OCI-LY3 (cell line): Measurements from ENCODE around the gene AGAP1.

ENCODE experiments used
- EZH2phosphoT487 ChIP-seq: fragments of 200-600 bp; shearing (Covaris generic); IDR thresholded peaks from 2 replicates; pipeline ENCODE4 v1.6.1; 2018; ENCODE audit warnings: antibody characterized with exemption, mixed run types, low read depth
- TF ChIP-seq, protein P1 (sequence below): fragments of 200-600, 300-600 bp; sonication (generic); IDR thresholded peaks from 2 replicates; pipeline ENCODE4 v1.5.1; 2014; ENCODE audit warnings: antibody characterized with exemption, low read length, low read depth

GRCh38 chr2:235688511-235689426 is 194.9 kb downstream of the AGAP1 start:
- TF ChIP-seq, protein P1, sequence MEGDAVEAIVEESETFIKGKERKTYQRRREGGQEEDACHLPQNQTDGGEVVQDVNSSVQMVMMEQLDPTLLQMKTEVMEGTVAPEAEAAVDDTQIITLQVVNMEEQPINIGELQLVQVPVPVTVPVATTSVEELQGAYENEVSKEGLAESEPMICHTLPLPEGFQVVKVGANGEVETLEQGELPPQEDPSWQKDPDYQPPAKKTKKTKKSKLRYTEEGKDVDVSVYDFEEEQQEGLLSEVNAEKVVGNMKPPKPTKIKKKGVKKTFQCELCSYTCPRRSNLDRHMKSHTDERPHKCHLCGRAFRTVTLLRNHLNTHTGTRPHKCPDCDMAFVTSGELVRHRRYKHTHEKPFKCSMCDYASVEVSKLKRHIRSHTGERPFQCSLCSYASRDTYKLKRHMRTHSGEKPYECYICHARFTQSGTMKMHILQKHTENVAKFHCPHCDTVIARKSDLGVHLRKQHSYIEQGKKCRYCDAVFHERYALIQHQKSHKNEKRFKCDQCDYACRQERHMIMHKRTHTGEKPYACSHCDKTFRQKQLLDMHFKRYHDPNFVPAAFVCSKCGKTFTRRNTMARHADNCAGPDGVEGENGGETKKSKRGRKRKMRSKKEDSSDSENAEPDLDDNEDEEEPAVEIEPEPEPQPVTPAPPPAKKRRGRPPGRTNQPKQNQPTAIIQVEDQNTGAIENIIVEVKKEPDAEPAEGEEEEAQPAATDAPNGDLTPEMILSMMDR: no peak
- no peak for TF ChIP-seq EZH2phosphoT487
